Neuronal stem cell (in vitro differentiated cells): Measurements from ENCODE around the gene PTCRA.
"Not testable (repeated sequence)": the region's sequence is repeated elsewhere in the genome, so short reads cannot be mapped to it uniquely, and the experiment has no call there.

Experiments
- DNase-seq: peaks from one replicate; pipeline ENCODE4 v3.0.0-alpha.2; 2013; ENCODE audit warnings: low spot score
- H2AFZ ChIP-seq: one replicate; pipeline ENCODE4 v1.6.1; 2013; ENCODE audit warnings: mild to moderate bottlenecking, low read length, inconsistent platforms
- H2AK5ac ChIP-seq: 2 replicates; pipeline ENCODE4 v1.6.1; 2013; ENCODE audit warnings: low read depth, mild to moderate bottlenecking, inconsistent platforms, low read length, moderate library complexity, mixed read lengths
- H2BK120ac ChIP-seq: 2 replicates; pipeline ENCODE4 v1.6.1; 2013; ENCODE audit warnings: low read depth, mild to moderate bottlenecking, inconsistent platforms, low read length, moderate library complexity, mixed read lengths
- H2BK12ac ChIP-seq: one replicate; pipeline ENCODE4 v1.6.1; 2013; ENCODE audit warnings: low read length, inconsistent platforms
- H2BK15ac ChIP-seq: 2 replicates; pipeline ENCODE4 v1.6.1; 2013; ENCODE audit warnings: mild to moderate bottlenecking, low read length, inconsistent platforms, mixed read lengths
- H2BK5ac ChIP-seq: one replicate; pipeline ENCODE4 v1.6.1; 2013; ENCODE audit warnings: inconsistent platforms, mild to moderate bottlenecking, low read length, moderate library complexity
- H3K14ac ChIP-seq: one replicate; pipeline ENCODE4 v1.6.1; 2013; ENCODE audit warnings: low read length, inconsistent platforms
- H3K18ac ChIP-seq: 2 replicates; pipeline ENCODE4 v1.6.1; 2013; ENCODE audit warnings: low read length, inconsistent platforms
- H3K23ac ChIP-seq: 2 replicates; pipeline ENCODE4 v1.6.1; 2013; ENCODE audit warnings: low read depth, mild to moderate bottlenecking, mixed read lengths, low read length, inconsistent platforms; ENCODE audit not compliant: poor library complexity
- H3K27ac ChIP-seq: replicated peaks from 3 replicates; pipeline ENCODE4 v1.5.1; 2013; ENCODE audit warnings: low read length, inconsistent platforms
- H3K27me3 ChIP-seq, 3 experiments: 2 replicates each; pipeline ENCODE4 v1.6.1; 2013; ENCODE audit warnings: low read length in 3 of 3, mild to moderate bottlenecking in 2 of 3, inconsistent platforms in 1 of 3, low read depth in 1 of 3, mixed read lengths in 1 of 3, moderate library complexity in 1 of 3; ENCODE audit not compliant: control insufficient read depth in 3 of 3, insufficient read depth in 3 of 3
- H3K36me3 ChIP-seq, 2 donors: replicated peaks in 1 of 2; 2 replicates each; pipeline ENCODE4 v1.6.1; 2013; ENCODE audit warnings: low read length in 2 of 2; ENCODE audit not compliant: control insufficient read depth in 2 of 2, insufficient read depth in 2 of 2
- H3K4ac ChIP-seq: 2 replicates; pipeline ENCODE4 v1.6.1; 2013; ENCODE audit warnings: inconsistent platforms, mild to moderate bottlenecking, low read length, moderate library complexity
- H3K4me1 ChIP-seq, 2 donors: 1 replicate in 1 of 2; 2 replicates in 1 of 2; pipeline ENCODE4 v1.6.1; 2013; ENCODE audit warnings: low read length in 2 of 2, low read depth in 1 of 2; ENCODE audit not compliant: control insufficient read depth in 2 of 2, insufficient read depth in 1 of 2
- H3K4me2 ChIP-seq: one replicate; pipeline ENCODE4 v1.6.1; 2013; ENCODE audit warnings: mild to moderate bottlenecking, low read length, inconsistent platforms; ENCODE audit not compliant: insufficient read depth, poor library complexity, severe bottlenecking
- H3K4me3 ChIP-seq, 2 donors: 2 replicates each; pipeline ENCODE4 v1.5.1; 2013; ENCODE audit warnings: low read length in 2 of 2, mild to moderate bottlenecking in 2 of 2, inconsistent platforms in 1 of 2, moderate library complexity in 1 of 2
- H3K79me1 ChIP-seq: one replicate; pipeline ENCODE4 v1.6.1; 2013; ENCODE audit warnings: low read depth, mild to moderate bottlenecking, inconsistent platforms, low read length, moderate library complexity
- H3K9ac ChIP-seq: one replicate; pipeline ENCODE4 v1.6.1; 2013; ENCODE audit warnings: mild to moderate bottlenecking, low read depth, low read length, inconsistent platforms; ENCODE audit not compliant: poor library complexity
- H3K9me3 ChIP-seq, 2 donors: replicated peaks in 1 of 2; 2 replicates each; pipeline versions ENCODE3 to v1.6.1; 2013; ENCODE audit warnings: low read length in 2 of 2, mild to moderate bottlenecking in 2 of 2, inconsistent platforms in 1 of 2, low read depth in 1 of 2, mixed read lengths in 1 of 2, moderate library complexity in 1 of 2; ENCODE audit not compliant: control insufficient read depth in 2 of 2, insufficient read depth in 1 of 2
- H4K8ac ChIP-seq: one replicate; pipeline ENCODE4 v1.6.1; 2013; ENCODE audit warnings: low read depth, mild to moderate bottlenecking, inconsistent platforms, low read length, moderate library complexity
- H4K91ac ChIP-seq: one replicate; pipeline ENCODE4 v1.6.1; 2013; ENCODE audit warnings: low read length, low read depth, mild to moderate bottlenecking, inconsistent platforms; ENCODE audit not compliant: poor library complexity
- WGBS, 2 donors: extraction: QIAGEN DNeasy Blood & Tissue Kit; methylation state at CpG; one replicate each; pipeline ENCODE4 v1.1.7; 2013; ENCODE audit warnings: missing lambda C conversion rate in 2 of 2, mixed read lengths in 1 of 2; ENCODE audit not compliant: insufficient read length in 2 of 2, insufficient replicate concordance in 1 of 2; ENCODE audit errors: extremely low coverage in 2 of 2; 5-methylcytosine and 5-hydroxymethylcytosine counted together

Gene PTCRA

GRCh38 chr6:42899871-42900270 lies 16.0 kb upstream of the PTCRA start:
- Histone ChIP-seq H2AFZ (peak overlapping the region; percentile 46), H3K36me3 (no peaks in the 10 kb centered on the region), H4K91ac (no peak overlapping the region), H2BK12ac (no peak overlapping the region), H3K23ac (no peak overlapping the region), H3K9ac (no peak overlapping the region), H2BK15ac (no peak overlapping the region), H2BK120ac (no peak overlapping the region), H3K27ac (no peak overlapping the region), H3K9me3 (no peaks in the 10 kb centered on the region), H2AK5ac (no peak overlapping the region), H3K18ac (no peak overlapping the region), H3K4me1 (peaks cover 3 to 7% of the 10 kb centered on the region in 2 donors), H3K14ac (no peak overlapping the region), H3K4me3 (no peak overlapping the region), H3K4me2 (no peak overlapping the region), H3K79me1 (no peaks in the 10 kb centered on the region), H4K8ac (no peak overlapping the region), H2BK5ac (no peak overlapping the region), H3K27me3 (no peaks in the 10 kb centered on the region), H3K4ac (no peak overlapping the region)
- WGBS, 2 donors = no CpG with 5 or more reads among the region's 8 CpGs
- no peak for DNase-seq

GRCh38 chr6:42901538-42901957 lies 14.3 kb upstream of the PTCRA start:
- H3K27ac ChIP-seq = no peak overlapping the region

GRCh38 chr6:42902429-42903263 lies 13.2 kb upstream of the PTCRA start:
- not testable (repeated sequence) for H3K4me1 ChIP-seq, H3K4me2 ChIP-seq

More at GRCh38 chr6:42901538-42901957, 14.3 kb upstream of the PTCRA start:
- H3K9ac ChIP-seq = no peak overlapping the region
- no peak overlapping the region for H3K23ac ChIP-seq
- no peak overlapping the region for H2BK12ac ChIP-seq
- WGBS, 2 donors = no CpG with 5 or more reads among the region's 11 CpGs
- no peak overlapping the region for H3K4me3 ChIP-seq
- H3K36me3 ChIP-seq = no peaks in the 10 kb centered on the region
- H3K4me2 ChIP-seq = no peak overlapping the region
- no peak overlapping the region for H3K18ac ChIP-seq
- DNase-seq = peak; percentile 83
- H3K4ac ChIP-seq = no peak overlapping the region
- H2AK5ac ChIP-seq = no peak overlapping the region
- H4K91ac ChIP-seq = no peak overlapping the region
- H3K14ac ChIP-seq = no peak overlapping the region
- H3K79me1 ChIP-seq = no peaks in the 10 kb centered on the region
- H2BK120ac ChIP-seq = no peak overlapping the region
- H2BK15ac ChIP-seq = no peak overlapping the region
- no peaks in the 10 kb centered on the region for H3K9me3 ChIP-seq
- H4K8ac ChIP-seq = no peak overlapping the region
- H3K4me1 ChIP-seq = peaks cover 3 to 7% of the 10 kb centered on the region in 2 donors
- H2BK5ac ChIP-seq = no peak overlapping the region
- H2AFZ ChIP-seq = peak overlapping the region; percentile 80
- no peaks in the 10 kb centered on the region for H3K27me3 ChIP-seq

GRCh38 chr6:42904467-42904866 lies 11.4 kb upstream of the PTCRA start:
- H2AFZ ChIP-seq = no peak overlapping the region
- no peak overlapping the region for H3K4me2 ChIP-seq
- no peak overlapping the region for H2BK5ac ChIP-seq
- peaks cover 3 to 7% of the 10 kb centered on the region in 2 donors for H3K4me1 ChIP-seq
- no peak overlapping the region for H4K8ac ChIP-seq
- H3K4ac ChIP-seq = no peak overlapping the region
- H2AK5ac ChIP-seq = no peak overlapping the region
- no peak overlapping the region for H3K18ac ChIP-seq
- H3K14ac ChIP-seq = no peak overlapping the region
- H4K91ac ChIP-seq = no peak overlapping the region
- H3K27ac ChIP-seq = no peak overlapping the region
- no peaks in the 10 kb centered on the region for H3K27me3 ChIP-seq
- no peaks in the 10 kb centered on the region for H3K36me3 ChIP-seq
- H2BK12ac ChIP-seq = no peak overlapping the region
- no peak overlapping the region for H3K4me3 ChIP-seq
- no peak overlapping the region for H2BK120ac ChIP-seq
- no CpG with 5 or more reads among the region's 10 CpGs for WGBS, 2 donors
- H3K9me3 ChIP-seq = no peaks in the 10 kb centered on the region
- no peak overlapping the region for H3K23ac ChIP-seq
- H3K9ac ChIP-seq = no peak overlapping the region
- no peaks in the 10 kb centered on the region for H3K79me1 ChIP-seq
- H2BK15ac ChIP-seq = no peak overlapping the region
- DNase-seq = no peak

More at GRCh38 chr6:42902429-42903263, 13.2 kb upstream of the PTCRA start:
- H4K91ac ChIP-seq, H4K8ac ChIP-seq, H2BK12ac ChIP-seq, H3K4ac ChIP-seq, H2BK15ac ChIP-seq, H3K9me3 ChIP-seq, H2BK120ac ChIP-seq, H2BK5ac ChIP-seq, H3K14ac ChIP-seq, H3K4me3 ChIP-seq, DNase-seq, H3K23ac ChIP-seq, H3K79me1 ChIP-seq, H3K18ac ChIP-seq, H3K36me3 ChIP-seq, H3K9ac ChIP-seq, H3K27me3 ChIP-seq, H2AK5ac ChIP-seq, H3K27ac ChIP-seq: not testable (repeated sequence)
- WGBS, 2 donors = no CpG with 5 or more reads among the region's 22 CpGs
- peak overlapping the region; percentile 80 for H2AFZ ChIP-seq
